GM23248 (cell line): ENCODE data around the gene TUBB2A. TPM values are rescaled to one million over a fixed set of nuclear protein-coding genes. Genes with fewer than 3 reads are reported as not detected.
A peak's percentile ranks its signal among the peaks of the same experiment; 100 is the strongest.

Experiments used
- DNase-seq: peaks from one replicate; pipeline ENCODE4 v3.0.0-alpha.2; 2015
- H2AFZ ChIP-seq: fragments of 200-600 bp; sonication (generic); 2 replicates; pipeline ENCODE4 v1.6.1; 2016; ENCODE audit warnings: antibody characterized with exemption
- H3F3A ChIP-seq: fragments of 200-600 bp; sonication (generic); 2 replicates; pipeline ENCODE4 v1.6.1; 2016; ENCODE audit warnings: mild to moderate bottlenecking, antibody characterized with exemption, mixed run types; ENCODE audit not compliant: insufficient read depth
- H3K27ac ChIP-seq: fragments of 200-600 bp; sonication (generic); 2 replicates; pipeline ENCODE4 v1.5.1; 2016; ENCODE audit warnings: mild to moderate bottlenecking
- H3K27me3 ChIP-seq: fragments of 200-600 bp; sonication (generic); replicated peaks from 2 replicates; pipeline ENCODE4 v1.6.1; 2016; ENCODE audit warnings: mild to moderate bottlenecking; ENCODE audit not compliant: insufficient read depth
- H3K36me3 ChIP-seq: fragments of 200-600 bp; sonication (generic); 2 replicates; pipeline ENCODE4 v1.6.1; 2016; ENCODE audit warnings: low read depth, mild to moderate bottlenecking
- H3K4me1 ChIP-seq: fragments of 200-600 bp; sonication (generic); 2 replicates; pipeline ENCODE4 v1.6.1; 2016; ENCODE audit warnings: mild to moderate bottlenecking; ENCODE audit not compliant: insufficient read depth
- H3K4me2 ChIP-seq: fragments of 200-600 bp; sonication (generic); one replicate; pipeline ENCODE4 v1.6.1; 2016; ENCODE audit warnings: mild to moderate bottlenecking; ENCODE audit not compliant: unreplicated experiment
- H3K4me3 ChIP-seq: fragments of 200-600 bp; sonication (generic); 2 replicates; pipeline ENCODE4 v1.5.1; 2016; ENCODE audit warnings: mild to moderate bottlenecking
- H3K79me2 ChIP-seq: fragments of 200-600 bp; sonication (generic); 2 replicates; pipeline ENCODE4 v1.6.1; 2016; ENCODE audit warnings: mild to moderate bottlenecking; ENCODE audit not compliant: insufficient read depth
- H3K9ac ChIP-seq: fragments of 200-600 bp; sonication (generic); 2 replicates; pipeline ENCODE4 v1.6.1; 2016; ENCODE audit warnings: mild to moderate bottlenecking
- H3K9me2 ChIP-seq: fragments of 200-600 bp; sonication (generic); 2 replicates; pipeline ENCODE4 v1.6.1; 2016; ENCODE audit warnings: mixed run types, mild to moderate bottlenecking, moderate library complexity; ENCODE audit not compliant: insufficient read depth
- H3K9me3 ChIP-seq: fragments of 200-600 bp; sonication (generic); one replicate; pipeline ENCODE4 v1.6.1; 2017; ENCODE audit warnings: low read depth
- H4K20me1 ChIP-seq: fragments of 200-600 bp; sonication (generic); 2 replicates; pipeline ENCODE4 v1.6.0; 2016; ENCODE audit not compliant: insufficient read depth
- EZH2 ChIP-seq: fragments of 200-600 bp; sonication (generic); IDR thresholded peaks from 2 replicates; pipeline ENCODE4 v1.6.1; 2018; ENCODE audit warnings: antibody characterized with exemption, mild to moderate bottlenecking; ENCODE audit not compliant: insufficient read depth, poor library complexity, severe bottlenecking
- EZH2phosphoT487 ChIP-seq: fragments of 200-600 bp; sonication (generic); IDR thresholded peaks from 2 replicates; pipeline ENCODE4 v1.6.1; 2018; ENCODE audit warnings: antibody characterized with exemption, moderate library complexity, mild to moderate bottlenecking, low read depth; ENCODE audit not compliant: insufficient read depth
- WGBS, 2 experiments: methylation state at CpG; one replicate each; pipeline ENCODE4 v1.1.6; 2015 to 2017; ENCODE audit warnings: low lambda C conversion rate in 2 of 2, low coverage in 1 of 2; ENCODE audit errors: missing lambda C conversion rate in 2 of 2; 5-methylcytosine and 5-hydroxymethylcytosine counted together
- in situ Hi-C: fragments of 300-500 bp; cut with MboI; formaldehyde crosslinking; loops from 2 replicates; pipeline ENCODE4 v1.15.0; 2020
- polyA plus RNA-seq: library from polyadenylated mRNA; unstranded; fragments of >200 nt; fragmentation: Nextera tagmentation; extraction: Ambion mirVana; gene quantifications from 2 replicates; pipeline ENCODE4 v1.2.1, GENCODE V29; 2016
- total RNA-seq: library from RNA; depleted of rRNA; stranded (reverse); fragments of >200 nt; shearing (Covaris generic); gene quantifications from 2 replicates; pipeline ENCODE4 v1.2.3, GENCODE V29; 2014

The TUBB2A gene
- total and polyA plus RNA-seq, 2 experiments from 2014 or later, result 163 to 190 TPM

- no peaks in the 10 kb centered on the region for H3F3A ChIP-seq
- no peaks in the 10 kb centered on the region for H3K27me3 ChIP-seq
- DNase-seq, result no peak
- H3K79me2 ChIP-seq, result no peaks in the 10 kb centered on the region
- H3K9ac ChIP-seq, result no peak overlapping the region
- H3K9me3 ChIP-seq, result no peaks in the 10 kb centered on the region
- no peak overlapping the region for H3K4me2 ChIP-seq
- no peak overlapping the region for H3K27ac ChIP-seq
- WGBS, 2 experiments, result 83 to 91% methylated on average over 5 of the region's 5 CpGs
- H4K20me1 ChIP-seq, result no peaks in the 10 kb centered on the region
- in situ Hi-C loops, result no loop called here
- no peaks in the 10 kb centered on the region for H3K4me1 ChIP-seq
- H2AFZ ChIP-seq, result no peak overlapping the region
- no peak overlapping the region for H3K4me3 ChIP-seq
- no peaks in the 10 kb centered on the region for H3K9me2 ChIP-seq
- no peaks in the 10 kb centered on the region for H3K36me3 ChIP-seq
- TF ChIP-seq EZH2 (no peak), EZH2phosphoT487 (no peak)
Observed at GRCh38 chr6:3196770-3197169, 39.4 kb upstream of the TUBB2A start.

GRCh38 chr6:3195695-3196497 is 38.6 kb upstream of the TUBB2A start:
- in situ Hi-C loops, result no loop called here
- H3K9me3 ChIP-seq, result no peaks in the 10 kb centered on the region
- H3K79me2 ChIP-seq, result no peaks in the 10 kb centered on the region
- H4K20me1 ChIP-seq, result no peaks in the 10 kb centered on the region
- peak; percentile 18 for DNase-seq
- H3K4me1 ChIP-seq, result no peaks in the 10 kb centered on the region
- no peak overlapping the region for H3K4me2 ChIP-seq
- H3K9me2 ChIP-seq, result no peaks in the 10 kb centered on the region
- H3K36me3 ChIP-seq, result no peaks in the 10 kb centered on the region
- H3K27ac ChIP-seq, result no peak overlapping the region
- no peaks in the 10 kb centered on the region for H3K27me3 ChIP-seq
- TF ChIP-seq EZH2, result no peak
- no peak for TF ChIP-seq EZH2phosphoT487
- 81% methylated on average over 16 of the region's 16 CpGs for WGBS, 2 experiments
- H3K4me3 ChIP-seq, result no peak overlapping the region
- no peaks in the 10 kb centered on the region for H3F3A ChIP-seq
- H2AFZ ChIP-seq, result no peak overlapping the region; the same call in 1 of the 2 replicates
- H3K9ac ChIP-seq, result no peak overlapping the region

GRCh38 chr6:3195420-3195694 is 38.0 kb upstream of the TUBB2A start:
- Histone ChIP-seq H3K36me3 (no peaks in the 10 kb centered on the region), H2AFZ (no peak overlapping the region; the same call in 1 of the 2 replicates), H3K4me2 (no peak overlapping the region), H3K9me2 (no peaks in the 10 kb centered on the region), H3K27ac (no peak overlapping the region), H4K20me1 (no peaks in the 10 kb centered on the region), H3K9me3 (no peaks in the 10 kb centered on the region), H3K9ac (no peak overlapping the region), H3K4me3 (no peak overlapping the region), H3K79me2 (no peaks in the 10 kb centered on the region), H3K27me3 (no peaks in the 10 kb centered on the region), H3F3A (no peaks in the 10 kb centered on the region), H3K4me1 (no peaks in the 10 kb centered on the region)
- DNase-seq, result no peak
- no peak for TF ChIP-seq EZH2phosphoT487
- TF ChIP-seq EZH2, result no peak
- in situ Hi-C loops, result no loop called here
- WGBS, 2 experiments, result 85 to 89% methylated on average over 5 of the region's 5 CpGs

- Histone ChIP-seq H3K27me3 (no peaks in the 10 kb centered on the region), H3K4me1 (no peaks in the 10 kb centered on the region), H3K4me2 (no peak overlapping the region), H3K9ac (no peak overlapping the region), H3K36me3 (no peaks in the 10 kb centered on the region), H3K9me2 (no peaks in the 10 kb centered on the region), H2AFZ (no peak overlapping the region; the same call in 1 of the 2 replicates), H3F3A (no peaks in the 10 kb centered on the region), H4K20me1 (no peaks in the 10 kb centered on the region), H3K79me2 (no peaks in the 10 kb centered on the region), H3K4me3 (no peak overlapping the region), H3K9me3 (no peaks in the 10 kb centered on the region), H3K27ac (no peak overlapping the region)
- TF ChIP-seq EZH2phosphoT487, result no peak
- no peak for TF ChIP-seq EZH2
- DNase-seq, result no peak
- in situ Hi-C loops, result no loop called here
- WGBS, 2 experiments, result 70 to 71% methylated on average over 19 of the region's 19 CpGs
Observed at GRCh38 chr6:3194535-3195419, 37.4 kb upstream of the TUBB2A start.
